Measurements from ENCODE around the gene CLDN5. TPM values are rescaled to one million over a fixed set of nuclear protein-coding genes. Genes with fewer than 3 reads are reported as not detected.
"Not testable (repeated sequence)": the region's sequence is repeated elsewhere in the genome, so short reads cannot be mapped to it uniquely, and the experiment has no call there.

Gene CLDN5
- total and polyA plus RNA-seq, 2 donors (not counting 1 experiment from before 2014, with no cell fraction given), result not detected

DNA sequence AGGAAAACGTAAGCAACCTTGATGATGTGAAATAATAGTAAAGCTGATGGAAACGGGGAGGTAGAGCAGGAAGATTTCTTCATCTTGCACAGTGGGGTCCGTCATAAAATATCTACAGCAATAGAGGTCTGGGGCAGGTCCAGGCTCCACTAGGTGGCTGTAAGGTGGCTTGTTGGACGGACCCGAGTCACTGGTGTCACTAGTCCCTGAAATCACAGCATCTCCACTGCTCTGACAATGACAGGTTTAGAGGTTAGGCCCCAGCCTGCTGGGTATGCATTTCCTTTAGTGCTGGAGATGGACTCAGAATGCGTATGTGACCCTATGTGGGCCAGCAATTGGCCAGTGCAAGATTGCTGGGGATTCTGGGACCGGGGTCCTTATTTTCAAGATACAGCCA, 25.2 kb upstream of the CLDN5 start:
- DNase-seq, result no peak
- no peak overlapping the region for H3K4me3 Mint-ChIP-seq
- CTCF ChIA-PET, result no interaction called here
- H3K9me3 ChIP-seq (ENCODE audit: control extremely low read depth in 1 of 3, control insufficient read depth in 2 of 3, insufficient read depth in 1 of 3, low read length in 2 of 3), result peaks cover 0 to 8% (median 5%) of the 10 kb centered on the region in 3 donors
- no peak overlapping the region for H3K9ac ChIP-seq (ENCODE audit: low read length)
- POLR2A ChIA-PET, result no interaction called here
- H3K27me3 ChIP-seq (replicated peaks in 1 of 4; ENCODE audit: control extremely low read depth in 1 of 4, control insufficient read depth in 3 of 4, insufficient read depth in 4 of 4, low read length in 3 of 4), result peaks cover 0 to 2% (median 0%) of the 10 kb centered on the region in 4 experiments
- H3K27ac ChIP-seq (ENCODE audit: low read length in 2 of 2), result no peak overlapping the region
- H3K4me1 Mint-ChIP-seq, result no peaks in the 10 kb centered on the region
- H3K27ac Mint-ChIP-seq, result no peak overlapping the region
- no peak overlapping the region for H2AFZ ChIP-seq (ENCODE audit: insufficient read depth, low read depth, low read length, poor library complexity, severe bottlenecking)
- H3K9me3 Mint-ChIP-seq (ENCODE audit: insufficient read depth), result no peaks in the 10 kb centered on the region
- 97% methylated on average over 6 of the region's 7 CpGs for WGBS (ENCODE audit: insufficient coverage)
- H3K27me3 Mint-ChIP-seq, result peaks cover 22% of the 10 kb centered on the region
- no peaks in the 10 kb centered on the region for H4K20me1 ChIP-seq (ENCODE audit: control insufficient read depth, insufficient read depth, low read length, poor library complexity, severe bottlenecking)
- no peak overlapping the region for H3K4me2 ChIP-seq (replicated peaks; ENCODE audit: low read depth, low read length, poor library complexity, severe bottlenecking)
- intact Hi-C loops (cut with micrococcal nuclease), result no loop called here
- no peaks in the 10 kb centered on the region for H3K4me1 ChIP-seq (ENCODE audit: control insufficient read depth in 2 of 2, insufficient read depth in 2 of 2, low read length in 2 of 2)
- no peaks in the 10 kb centered on the region for H3K36me3 ChIP-seq (replicated peaks in 1 of 2; ENCODE audit: control extremely low read depth in 1 of 2, control insufficient read depth in 1 of 2, extremely low read depth in 1 of 2, insufficient read depth in 2 of 2, low read length in 1 of 2)
- H3K79me2 ChIP-seq (ENCODE audit: control insufficient read depth, insufficient read depth, low read length), result no peaks in the 10 kb centered on the region
- H3K4me3 ChIP-seq (ENCODE audit: control extremely low read depth in 1 of 5, extremely low read depth in 1 of 5, insufficient read depth in 1 of 5, low read depth in 2 of 5, low read length in 4 of 5), result no peak overlapping the region
- ATAC-seq (ENCODE audit: low read depth), result no peak
- TF ChIP-seq EZH2 (IDR thresholded peaks at IDR 0.05; ENCODE audit: borderline replicate concordance, insufficient read depth, low read depth, low read length, poor library complexity, severe bottlenecking) (no peak), CTCF (IDR thresholded peaks at IDR 0.05) (no peak)

DNA sequence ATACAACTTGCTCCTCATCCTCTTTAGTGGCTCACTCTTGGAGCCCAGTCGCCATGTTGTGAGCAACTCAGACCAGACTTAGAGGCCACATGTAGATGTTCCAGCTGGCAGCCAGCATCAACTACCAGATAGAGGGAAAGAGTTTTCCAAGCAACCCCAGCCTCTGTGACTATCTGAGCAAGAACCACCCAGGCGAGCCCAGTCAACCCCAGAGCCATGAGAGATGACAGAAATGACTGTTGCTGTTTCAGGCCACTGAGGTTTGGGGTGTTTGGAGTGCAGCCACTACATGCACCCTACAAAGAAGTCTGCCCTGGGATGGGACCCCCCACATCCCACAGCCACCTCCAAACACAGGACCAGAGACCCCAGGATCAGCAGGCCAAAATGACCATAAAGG, 24.8 kb upstream of the CLDN5 start:
- CTCF ChIA-PET, result no interaction called here
- no peak overlapping the region for H3K4me3 Mint-ChIP-seq
- Histone ChIP-seq H4K20me1 (ENCODE audit: control insufficient read depth, insufficient read depth, low read length, poor library complexity, severe bottlenecking) (no peaks in the 10 kb centered on the region), H3K4me3 (ENCODE audit: control extremely low read depth in 1 of 5, extremely low read depth in 1 of 5, insufficient read depth in 1 of 5, low read depth in 2 of 5, low read length in 4 of 5) (no peak overlapping the region), H2AFZ (ENCODE audit: insufficient read depth, low read depth, low read length, poor library complexity, severe bottlenecking) (no peak overlapping the region), H3K27ac (ENCODE audit: low read length in 2 of 2) (no peak overlapping the region), H3K27me3 (replicated peaks in 1 of 4; ENCODE audit: control extremely low read depth in 1 of 4, control insufficient read depth in 3 of 4, insufficient read depth in 4 of 4, low read length in 3 of 4) (no peaks in the 10 kb centered on the region), H3K4me1 (ENCODE audit: control insufficient read depth in 2 of 2, insufficient read depth in 2 of 2, low read length in 2 of 2) (no peaks in the 10 kb centered on the region), H3K79me2 (ENCODE audit: control insufficient read depth, insufficient read depth, low read length) (no peaks in the 10 kb centered on the region), H3K9ac (ENCODE audit: low read length) (no peak overlapping the region), H3K9me3 (ENCODE audit: control extremely low read depth in 1 of 3, control insufficient read depth in 2 of 3, insufficient read depth in 1 of 3, low read length in 2 of 3) (peaks cover 0 to 8% (median 5%) of the 10 kb centered on the region in 3 donors), H3K36me3 (replicated peaks in 1 of 2; ENCODE audit: control extremely low read depth in 1 of 2, control insufficient read depth in 1 of 2, extremely low read depth in 1 of 2, insufficient read depth in 2 of 2, low read length in 1 of 2) (no peaks in the 10 kb centered on the region), H3K4me2 (replicated peaks; ENCODE audit: low read depth, low read length, poor library complexity, severe bottlenecking) (no peak overlapping the region)
- intact Hi-C loops (cut with micrococcal nuclease), result no loop called here
- no peak for DNase-seq
- no peak overlapping the region for H3K27ac Mint-ChIP-seq
- peaks cover 19% of the 10 kb centered on the region for H3K27me3 Mint-ChIP-seq
- 100% methylated on average over 1 of the region's 2 CpGs for WGBS (ENCODE audit: insufficient coverage)
- POLR2A ChIA-PET, result no interaction called here
- no peak for ATAC-seq (ENCODE audit: low read depth)
- H3K4me1 Mint-ChIP-seq, result no peaks in the 10 kb centered on the region
- TF ChIP-seq EZH2 (IDR thresholded peaks at IDR 0.05; ENCODE audit: borderline replicate concordance, insufficient read depth, low read depth, low read length, poor library complexity, severe bottlenecking) (no peak), CTCF (IDR thresholded peaks at IDR 0.05) (no peak)
- H3K9me3 Mint-ChIP-seq (ENCODE audit: insufficient read depth), result no peaks in the 10 kb centered on the region

DNA sequence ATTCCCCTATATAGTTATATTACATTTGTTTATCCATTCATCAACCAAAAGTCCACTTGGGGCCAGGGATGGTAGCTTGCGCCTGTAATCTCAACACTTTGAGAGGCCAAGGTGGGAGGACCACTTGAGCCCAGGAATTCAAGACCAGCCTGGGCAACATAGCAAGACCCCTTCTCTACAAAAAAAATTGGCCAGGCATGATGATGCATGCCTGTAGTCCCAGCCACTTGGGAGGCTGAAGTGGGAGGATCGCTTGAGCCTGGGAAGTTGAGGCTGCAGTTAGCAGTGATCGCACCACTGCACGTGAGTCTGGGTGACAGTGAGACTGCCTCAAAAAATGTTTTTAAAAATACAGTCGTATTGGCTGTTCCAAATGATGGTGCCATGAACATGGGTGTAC, 24.2 kb upstream of the CLDN5 start:
- H3K4me3 ChIP-seq (ENCODE audit: control extremely low read depth in 1 of 5, extremely low read depth in 1 of 5, insufficient read depth in 1 of 5, low read depth in 2 of 5, low read length in 4 of 5); H3K9me3 ChIP-seq (ENCODE audit: control extremely low read depth in 1 of 3, control insufficient read depth in 2 of 3, insufficient read depth in 1 of 3, low read length in 2 of 3); H3K4me2 ChIP-seq (replicated peaks; ENCODE audit: low read depth, low read length, poor library complexity, severe bottlenecking); DNase-seq; H3K4me1 Mint-ChIP-seq; H3K79me2 ChIP-seq (ENCODE audit: control insufficient read depth, insufficient read depth, low read length); H4K20me1 ChIP-seq (ENCODE audit: control insufficient read depth, insufficient read depth, low read length, poor library complexity, severe bottlenecking); H3K9ac ChIP-seq (ENCODE audit: low read length); H3K36me3 ChIP-seq (replicated peaks in 1 of 2; ENCODE audit: control extremely low read depth in 1 of 2, control insufficient read depth in 1 of 2, extremely low read depth in 1 of 2, insufficient read depth in 2 of 2, low read length in 1 of 2); H3K27me3 ChIP-seq (replicated peaks in 1 of 4; ENCODE audit: control extremely low read depth in 1 of 4, control insufficient read depth in 3 of 4, insufficient read depth in 4 of 4, low read length in 3 of 4); H3K4me1 ChIP-seq (ENCODE audit: control insufficient read depth in 2 of 2, insufficient read depth in 2 of 2, low read length in 2 of 2); CTCF ChIA-PET; H3K4me3 Mint-ChIP-seq; H3K9me3 Mint-ChIP-seq (ENCODE audit: insufficient read depth); ATAC-seq (ENCODE audit: low read depth); intact Hi-C loops (cut with micrococcal nuclease); H3K27ac Mint-ChIP-seq; H2AFZ ChIP-seq (ENCODE audit: insufficient read depth, low read depth, low read length, poor library complexity, severe bottlenecking); POLR2A ChIA-PET; H3K27ac ChIP-seq (ENCODE audit: low read length in 2 of 2): not testable (repeated sequence)
- WGBS (ENCODE audit: insufficient coverage), result 98% methylated on average over 4 of the region's 5 CpGs
- H3K27me3 Mint-ChIP-seq, result peaks cover 21% of the 10 kb centered on the region
